Endodermal cell (in vitro differentiated cells): ENCODE measurements around the gene OLFML2A. TPM values are rescaled to one million over a fixed set of nuclear protein-coding genes. Genes with fewer than 3 reads are reported as not detected.

Source experiments
- DNase-seq: peaks from one replicate; pipeline ENCODE4 v3.0.0-alpha.2; 2017
- H3K27ac ChIP-seq: 2 replicates; pipeline ENCODE4 v1.5.1; 2013; ENCODE audit warnings: mild to moderate bottlenecking, low read depth, low read length, moderate library complexity
- H3K27me3 ChIP-seq: 2 replicates; pipeline ENCODE4 v1.6.1; 2013; ENCODE audit warnings: mild to moderate bottlenecking, low read length, moderate library complexity; ENCODE audit not compliant: insufficient read depth, control insufficient read depth, poor library complexity, severe bottlenecking
- H3K36me3 ChIP-seq: 2 replicates; pipeline ENCODE4 v1.7.0; 2013; ENCODE audit warnings: mild to moderate bottlenecking, low read length, moderate library complexity; ENCODE audit not compliant: control insufficient read depth, insufficient read depth
- H3K4me1 ChIP-seq: one replicate; pipeline ENCODE4 v1.7.0; 2013; ENCODE audit warnings: low read length; ENCODE audit not compliant: control insufficient read depth, insufficient read depth
- H3K4me3 ChIP-seq: 2 replicates; pipeline ENCODE4 v1.5.1; 2013; ENCODE audit warnings: mild to moderate bottlenecking, low read length, moderate library complexity
- H3K9ac ChIP-seq: 2 replicates; pipeline ENCODE4 v1.6.1; 2013; ENCODE audit warnings: mild to moderate bottlenecking, low read length, moderate library complexity; ENCODE audit not compliant: poor library complexity, severe bottlenecking; ENCODE audit errors: extremely low read depth
- H3K9me3 ChIP-seq: 2 replicates; pipeline ENCODE4 v1.6.1; 2013; ENCODE audit warnings: mild to moderate bottlenecking, low read length, moderate library complexity; ENCODE audit not compliant: control insufficient read depth
- H3K27ac Mint-ChIP-seq: 2 replicates; pipeline ENCODE4 v1.8.0; 2020; ENCODE audit warnings: mixed read lengths
- H3K27me3 Mint-ChIP-seq: 2 replicates; pipeline ENCODE4 v1.8.0; 2021; ENCODE audit warnings: mild to moderate bottlenecking, mixed read lengths; ENCODE audit not compliant: insufficient read depth
- H3K36me3 Mint-ChIP-seq: 2 replicates; pipeline ENCODE4 v1.8.0; 2020; ENCODE audit warnings: low read depth, mixed read lengths
- H3K4me1 Mint-ChIP-seq: 2 replicates; pipeline ENCODE4 v1.8.0; 2020; ENCODE audit warnings: mixed read lengths
- H3K4me3 Mint-ChIP-seq: 2 replicates; pipeline ENCODE4 v1.8.0; 2020; ENCODE audit warnings: mild to moderate bottlenecking, moderate library complexity, mixed read lengths
- H3K9me3 Mint-ChIP-seq: 2 replicates; pipeline ENCODE4 v1.8.0; 2020; ENCODE audit warnings: mild to moderate bottlenecking, mixed read lengths
- CTCF ChIP-seq: fragments of 200-600 bp; sonication (generic); conservative IDR thresholded peaks from 2 replicates; pipeline ENCODE4 v1.5.0; 2021; ENCODE audit warnings: antibody characterized with exemption, mild to moderate bottlenecking
- WGBS, 2 experiments: methylation state at CpG; one replicate each; pipeline versions ENCODE4 v1.1.5 to v1.1.7; 2013; ENCODE audit warnings: missing lambda C conversion rate in 2 of 2, mixed read lengths in 1 of 2; ENCODE audit not compliant: insufficient coverage in 1 of 2, insufficient read length in 1 of 2; 5-methylcytosine and 5-hydroxymethylcytosine counted together
- total RNA-seq, 2 donors: library from RNA; stranded (reverse); fragmentation: NEBNext Ultra II Directional in 1 of 2; extraction: Animal tissue kit (Norgen Biotek cat#: 25700) in 1 of 2; gene quantifications; 2 replicates in 1 of 2; 3 replicates in 1 of 2; pipeline ENCODE4 v1.2.1, GENCODE V29; 2021

The OLFML2A gene
- total RNA-seq, 2 donors from 2014 or later = 28.1 to 31.2 TPM

- Histone ChIP-seq H3K4me1 (no peaks in the 10 kb centered on the region), H3K4me3 (no peak overlapping the region), H3K9ac (no peak overlapping the region), H3K27ac (no peak overlapping the region), H3K27me3 (no peaks in the 10 kb centered on the region), H3K9me3 (no peaks in the 10 kb centered on the region), H3K36me3 (peaks cover 5% of the 10 kb centered on the region)
- Mint-ChIP-seq H3K9me3 (no peaks in the 10 kb centered on the region), H3K27ac (no peak overlapping the region), H3K4me1 (peaks cover 5% of the 10 kb centered on the region), H3K4me3 (no peak overlapping the region), H3K36me3 (no peaks in the 10 kb centered on the region), H3K27me3 (no peaks in the 10 kb centered on the region)
- WGBS, 2 experiments = 91% methylated on average over 4 of the region's 4 CpGs
- no peak for DNase-seq
- no peak for TF ChIP-seq CTCF
Observed at GRCh38 chr9:124747065-124747464, 29.9 kb upstream of the OLFML2A start.

- WGBS, 2 experiments = 96 to 97% methylated on average over 3 of the region's 3 CpGs
- TF ChIP-seq CTCF = no peak
- Mint-ChIP-seq H3K27me3 (no peaks in the 10 kb centered on the region), H3K9me3 (no peaks in the 10 kb centered on the region), H3K4me1 (peaks cover 7% of the 10 kb centered on the region), H3K4me3 (no peak overlapping the region), H3K36me3 (no peaks in the 10 kb centered on the region), H3K27ac (no peak overlapping the region)
- no peak for DNase-seq
- Histone ChIP-seq H3K4me3 (no peak overlapping the region), H3K4me1 (peaks cover 7% of the 10 kb centered on the region), H3K9me3 (no peaks in the 10 kb centered on the region), H3K36me3 (peaks cover 3% of the 10 kb centered on the region), H3K9ac (no peak overlapping the region), H3K27me3 (no peaks in the 10 kb centered on the region), H3K27ac (no peak overlapping the region)
Observed at GRCh38 chr9:124749284-124749683, 27.6 kb upstream of the OLFML2A start.

GRCh38 chr9:124749781-124750180 lies 27.2 kb upstream of the OLFML2A start:
- H3K9me3 Mint-ChIP-seq = no peaks in the 10 kb centered on the region
- TF ChIP-seq CTCF = no peak
- no peaks in the 10 kb centered on the region for H3K27me3 ChIP-seq
- no peak overlapping the region for H3K4me3 Mint-ChIP-seq
- DNase-seq = no peak
- no peak overlapping the region for H3K9ac ChIP-seq
- H3K36me3 ChIP-seq = no peaks in the 10 kb centered on the region
- H3K27ac Mint-ChIP-seq = no peak overlapping the region
- no peak overlapping the region for H3K4me3 ChIP-seq
- peaks cover 11% of the 10 kb centered on the region for H3K4me1 Mint-ChIP-seq
- no peaks in the 10 kb centered on the region for H3K27me3 Mint-ChIP-seq
- WGBS, 2 experiments = 89 to 94% methylated on average over 2 of the region's 2 CpGs
- H3K9me3 ChIP-seq = no peaks in the 10 kb centered on the region
- H3K36me3 Mint-ChIP-seq = no peaks in the 10 kb centered on the region
- peaks cover 9% of the 10 kb centered on the region for H3K4me1 ChIP-seq
- H3K27ac ChIP-seq = no peak overlapping the region
